Pancreas (tissue), 10 donors: Measurements from ENCODE around the gene KLF7. TPM values are rescaled to one million over a fixed set of nuclear protein-coding genes. Genes with fewer than 3 reads are reported as not detected.

Experiments
- ATAC-seq, 4 donors: fragments of 200-7000 bp; cut with Tn5 transposase; one replicate each; pipeline versions ENCODE4 v1.8.0 to v1.9.1; 2020; ENCODE audit warnings: mild to moderate bottlenecking in 4 of 4, moderate library complexity in 4 of 4
- DNase-seq, 6 donors: peaks; one replicate each; pipeline ENCODE4 v3.0.0-alpha.2; 2020
- FAIRE-seq: peaks from 2 replicates; lab custom pipeline; 2012; peaks lifted over from hg19 to GRCh38; lab: Jason Lieb, UNC
- H3K27ac ChIP-seq, 4 donors: fragments of 200-600 bp; sonication (generic); 1 replicate in 3 of 4; 2 replicates in 1 of 4; pipeline versions ENCODE4 v1.5.0 to v1.8.0; 2020
- H3K27me3 ChIP-seq, 4 donors: fragments of 200-600 bp; one replicate each; pipeline ENCODE4 v1.8.0; 2021
- H3K36me3 ChIP-seq, 3 donors: fragments of 200-600 bp; sonication (generic) in 1 of 3; one replicate each; pipeline versions ENCODE4 v1.5.0 to v1.8.0; 2020 to 2021
- H3K4me1 ChIP-seq, 3 donors: fragments of 200-600 bp; one replicate each; pipeline ENCODE4 v1.8.0; 2021
- H3K4me3 ChIP-seq, 4 donors: fragments of 200-600 bp; sonication (generic) in 2 of 4; one replicate each; pipeline versions ENCODE4 v1.5.0 to v1.8.0; 2020 to 2021
- H3K9me3 ChIP-seq, 4 donors: fragments of 200-600 bp; one replicate each; pipeline ENCODE4 v1.8.0; 2021
- CTCF ChIP-seq, 4 donors: fragments of 200-600 bp; sonication (generic) in 3 of 4; IDR thresholded peaks; one replicate each; pipeline versions ENCODE4 v1.5.0 to v1.8.0; 2021; ENCODE audit warnings: antibody characterized with exemption in 4 of 4
- WGBS, 2 donors: extraction: QIAGEN DNeasy Blood & Tissue Kit; methylation state at CpG; one replicate each; pipeline ENCODE4 v1.1.7; 2013; 5-methylcytosine and 5-hydroxymethylcytosine counted together
- intact Hi-C, 3 donors: fragments of 100-400 bp; cut with DNase I; formaldehyde crosslinking; loops; one replicate each; pipeline versions ENCODE4 v1.11.1 to v1.14.2; 2022
- polyA plus RNA-seq, 2 donors: library from polyadenylated mRNA; stranded (reverse); fragments of 200-250 nt; gene quantifications; one replicate each; pipeline ENCODE4 v1.2.3, GENCODE V29; 2013
- total RNA-seq, 6 donors: library from RNA; stranded (reverse); fragmentation: NEBNext Ultra II Directional in 4 of 6; extraction: Animal tissue kit (Norgen Biotek cat#: 25700) in 4 of 6; gene quantifications; one replicate each; pipeline versions ENCODE4 v1.2.1 to v1.2.4, GENCODE V29; 2021 to 2023
- donor health status: healthy with polysubstance abuse.
- donor health status: DM: no; HTN: no; CAD: no; lungs with moderate emphysema.
- donor health status: DM: no; HTN: no; CAD: no.
- donor health status: control.
- donor health status: control.
- donor health status: Bipolar disorder and iron deficiency.
- donor health status: DM: yes; HTN: yes; CAD: no.
- donor health status: DM: no; HTN: no; CAD: no.
- donor health status: DM: no; HTN: no; CAD: no.
- donor health status: DM: yes; HTN: yes; CAD: no.

The KLF7 gene
- total and polyA plus RNA-seq, 8 donors = 2.4 to 15.0 (median 5.6) TPM

DNA sequence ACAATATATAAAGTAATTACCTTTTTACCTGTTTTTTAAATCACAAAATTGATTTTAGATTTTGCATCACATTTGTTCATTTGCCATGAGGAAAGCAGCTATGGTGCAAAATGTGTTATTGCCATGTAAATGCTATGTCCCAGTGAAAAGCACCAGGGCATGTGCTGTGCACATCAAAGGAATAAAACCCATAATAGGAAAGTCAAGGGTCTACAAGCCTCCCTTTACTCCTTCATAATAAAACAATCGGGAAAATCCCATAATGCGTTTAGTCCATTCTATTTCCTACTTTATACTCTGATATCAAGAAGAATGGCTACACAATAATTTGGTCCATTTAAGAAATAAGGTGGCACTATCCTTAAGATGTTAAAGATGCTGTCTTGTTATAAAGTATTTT lies 53.0 kb downstream of the KLF7 start:
- H3K27me3 ChIP-seq = no peaks in the 10 kb centered on the region
- no peaks in the 10 kb centered on the region for H3K36me3 ChIP-seq
- H3K4me3 ChIP-seq = no peak overlapping the region
- H3K9me3 ChIP-seq = no peaks in the 10 kb centered on the region
- no peak for TF ChIP-seq CTCF (IDR thresholded peaks at IDR 0.05)
- 81 to 95% methylated on average over 2 of the region's 2 CpGs for WGBS, 2 donors
- FAIRE-seq (no peak), DNase-seq (no peak), ATAC-seq (no peak)
- intact Hi-C loops = no loop called here
- H3K27ac ChIP-seq = no peak overlapping the region
- H3K4me1 ChIP-seq = no peaks in the 10 kb centered on the region

GRCh38 chr2:207112383-207112782 lies 53.4 kb downstream of the KLF7 start:
- ATAC-seq = no peak
- DNase-seq = no peak
- FAIRE-seq = no peak

DNA sequence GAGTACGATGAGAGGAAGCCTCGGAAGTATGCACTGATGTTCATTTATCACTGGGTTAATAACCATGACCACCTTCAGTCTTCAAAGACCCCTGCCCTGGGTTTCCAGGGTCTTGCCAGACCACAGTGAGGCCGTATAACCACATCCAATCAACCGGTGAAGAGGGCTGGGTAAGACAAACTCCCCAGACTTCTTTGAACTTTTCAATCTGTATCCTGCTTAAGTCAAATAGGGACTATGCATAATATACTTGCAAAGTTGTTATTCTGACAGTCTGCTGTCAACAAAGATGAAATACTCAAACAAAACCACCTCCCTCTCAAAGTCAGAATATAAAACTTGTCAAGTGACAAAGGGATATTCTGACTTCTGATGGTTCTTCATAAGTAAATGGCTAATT lies 54.0 kb downstream of the KLF7 start:
- H3K4me3 ChIP-seq = no peak overlapping the region
- no peaks in the 10 kb centered on the region for H3K36me3 ChIP-seq
- FAIRE-seq = no peak
- no peak for ATAC-seq
- H3K4me1 ChIP-seq = no peaks in the 10 kb centered on the region
- no peak overlapping the region for H3K27ac ChIP-seq
- DNase-seq = no peak
- no peaks in the 10 kb centered on the region for H3K27me3 ChIP-seq
- 64 to 81% methylated on average over 4 of the region's 4 CpGs for WGBS, 2 donors
- intact Hi-C loops = no loop called here
- no peak for TF ChIP-seq CTCF (IDR thresholded peaks at IDR 0.05)
- H3K9me3 ChIP-seq = no peaks in the 10 kb centered on the region

More at GRCh38 chr2:207112383-207112782, 53.4 kb downstream of the KLF7 start:
- Histone ChIP-seq H3K36me3 (no peaks in the 10 kb centered on the region), H3K27ac (no peak overlapping the region), H3K9me3 (no peaks in the 10 kb centered on the region), H3K27me3 (no peaks in the 10 kb centered on the region), H3K4me1 (no peaks in the 10 kb centered on the region), H3K4me3 (no peak overlapping the region)
- intact Hi-C loops = no loop called here
- 48 to 50% methylated on average over 2 of the region's 2 CpGs for WGBS, 2 donors
- TF ChIP-seq CTCF (IDR thresholded peaks at IDR 0.05) = no peak

- ATAC-seq (no peak), FAIRE-seq (no peak), DNase-seq (no peak)
- H3K4me1 ChIP-seq = no peaks in the 10 kb centered on the region
- WGBS, 2 donors = 46 to 67% methylated on average over 2 of the region's 2 CpGs
- H3K27ac ChIP-seq = no peak overlapping the region
- no peaks in the 10 kb centered on the region for H3K27me3 ChIP-seq
- intact Hi-C loops = no loop called here
- H3K4me3 ChIP-seq = no peak overlapping the region
- H3K9me3 ChIP-seq = no peaks in the 10 kb centered on the region
- no peaks in the 10 kb centered on the region for H3K36me3 ChIP-seq
- TF ChIP-seq CTCF (IDR thresholded peaks at IDR 0.05) = no peak
Observed at GRCh38 chr2:207110715-207111114, 55.0 kb downstream of the KLF7 start.

DNA sequence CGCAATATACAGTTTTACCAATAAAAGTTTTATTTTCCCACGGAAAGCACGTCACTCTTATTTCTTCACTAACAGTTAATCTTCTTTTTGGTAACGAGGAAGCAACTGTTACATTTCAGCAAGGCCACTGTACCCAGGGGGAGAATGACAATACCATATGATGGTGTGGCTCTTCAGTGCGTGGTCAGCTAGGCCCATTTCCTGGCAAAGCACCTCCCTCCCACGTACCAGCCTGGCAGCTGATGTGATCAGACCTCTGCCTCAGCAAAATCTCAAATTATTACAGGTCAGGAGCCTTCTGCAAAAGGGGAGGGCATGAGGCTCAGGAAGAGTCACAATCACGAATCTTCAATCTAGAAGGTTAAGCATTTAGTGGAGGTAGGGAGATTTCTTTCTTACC lies 55.4 kb downstream of the KLF7 start:
- H3K36me3 ChIP-seq = no peaks in the 10 kb centered on the region
- DNase-seq = no peak
- no peak overlapping the region for H3K27ac ChIP-seq
- ATAC-seq = peak in 2 of 4 donors; percentile 41 to 49
- intact Hi-C loops = no loop called here
- H3K4me1 ChIP-seq = no peaks in the 10 kb centered on the region
- TF ChIP-seq CTCF (IDR thresholded peaks at IDR 0.05) = no peak
- WGBS, 2 donors = 86 to 88% methylated on average over 7 of the region's 7 CpGs
- FAIRE-seq = no peak
- no peak overlapping the region for H3K4me3 ChIP-seq
- H3K9me3 ChIP-seq = no peaks in the 10 kb centered on the region
- H3K27me3 ChIP-seq = no peaks in the 10 kb centered on the region
